Trophoblast cell (in vitro differentiated cells and primary cell): Measurements from ENCODE around the gene SLC6A4. TPM values are rescaled to one million over a fixed set of nuclear protein-coding genes. Genes with fewer than 3 reads are reported as not detected.

Experiments
- DNase-seq, 2 donors: peaks; one replicate each; pipeline ENCODE4 v3.0.0-alpha.2; 2016
- H2AFZ ChIP-seq: 2 replicates; pipeline ENCODE4 v1.6.1; 2013; ENCODE audit warnings: low read length, moderate library complexity, mild to moderate bottlenecking; ENCODE audit not compliant: insufficient read depth, poor library complexity
- H2AK5ac ChIP-seq: 2 replicates; pipeline ENCODE4 v1.6.1; 2013; ENCODE audit warnings: mild to moderate bottlenecking, low read length
- H2BK120ac ChIP-seq: 2 replicates; pipeline ENCODE4 v1.6.1; 2013; ENCODE audit warnings: low read length, mild to moderate bottlenecking, moderate library complexity; ENCODE audit not compliant: insufficient read depth, poor library complexity
- H2BK12ac ChIP-seq: 2 replicates; pipeline ENCODE4 v1.6.1; 2013; ENCODE audit warnings: mild to moderate bottlenecking, low read length, moderate library complexity
- H2BK5ac ChIP-seq: 2 replicates; pipeline ENCODE4 v1.6.1; 2013; ENCODE audit warnings: low read length, low read depth, moderate library complexity, mild to moderate bottlenecking; ENCODE audit not compliant: poor library complexity
- H3K14ac ChIP-seq: 2 replicates; pipeline ENCODE4 v1.6.1; 2013; ENCODE audit warnings: mild to moderate bottlenecking, low read length
- H3K18ac ChIP-seq: 2 replicates; pipeline ENCODE4 v1.6.1; 2013; ENCODE audit warnings: mild to moderate bottlenecking, low read length
- H3K23ac ChIP-seq: 2 replicates; pipeline ENCODE4 v1.6.1; 2013; ENCODE audit warnings: low read length
- H3K27ac ChIP-seq: 2 replicates; pipeline ENCODE4 v1.5.1; 2013; ENCODE audit warnings: low read depth, mild to moderate bottlenecking, inconsistent platforms, low read length, moderate library complexity
- H3K27me3 ChIP-seq: 2 replicates; pipeline ENCODE4 v1.6.1; 2013; ENCODE audit warnings: inconsistent platforms, mild to moderate bottlenecking, low read length, moderate library complexity; ENCODE audit not compliant: insufficient read depth
- H3K36me3 ChIP-seq, 2 experiments: 1 replicate in 1 of 2; 2 replicates in 1 of 2; pipeline ENCODE4 v1.6.1; 2013; ENCODE audit warnings: low read length in 2 of 2, mild to moderate bottlenecking in 2 of 2, moderate library complexity in 1 of 2; ENCODE audit not compliant: insufficient read depth in 2 of 2, control insufficient read depth in 1 of 2
- H3K4ac ChIP-seq: 2 replicates; pipeline ENCODE4 v1.6.1; 2013; ENCODE audit warnings: low read depth, mild to moderate bottlenecking, low read length, moderate library complexity
- H3K4me1 ChIP-seq, 2 experiments: 1 replicate in 1 of 2; 2 replicates in 1 of 2; pipeline ENCODE4 v1.6.1; 2013; ENCODE audit warnings: low read length in 2 of 2, mild to moderate bottlenecking in 2 of 2, moderate library complexity in 1 of 2; ENCODE audit not compliant: insufficient read depth in 2 of 2, control insufficient read depth in 1 of 2
- H3K4me2 ChIP-seq: 2 replicates; pipeline ENCODE4 v1.6.1; 2013; ENCODE audit warnings: inconsistent platforms, mild to moderate bottlenecking, low read length, moderate library complexity
- H3K4me3 ChIP-seq: 2 replicates; pipeline ENCODE4 v1.5.1; 2013; ENCODE audit warnings: mild to moderate bottlenecking, low read depth, low read length, inconsistent platforms
- H3K79me1 ChIP-seq: one replicate; pipeline ENCODE4 v1.6.1; 2013; ENCODE audit warnings: low read length
- H3K79me2 ChIP-seq: 2 replicates; pipeline ENCODE4 v1.6.1; 2013; ENCODE audit warnings: low read length, mild to moderate bottlenecking; ENCODE audit not compliant: control insufficient read depth, insufficient read depth, poor library complexity
- H3K9ac ChIP-seq: 2 replicates; pipeline ENCODE4 v1.6.1; 2013; ENCODE audit warnings: mild to moderate bottlenecking, low read length
- H3K9me3 ChIP-seq: 2 replicates; pipeline ENCODE4 v1.6.1; 2013; ENCODE audit warnings: low read depth, mild to moderate bottlenecking, control low read depth, inconsistent platforms, low read length; ENCODE audit not compliant: insufficient read depth
- H4K12ac ChIP-seq: 2 replicates; pipeline ENCODE4 v1.6.1; 2013; ENCODE audit warnings: low read depth, mild to moderate bottlenecking, low read length, moderate library complexity
- H4K8ac ChIP-seq: 2 replicates; pipeline ENCODE4 v1.6.1; 2013; ENCODE audit warnings: low read depth, mild to moderate bottlenecking, low read length, moderate library complexity
- H4K91ac ChIP-seq: one replicate; pipeline ENCODE4 v1.6.1; 2013; ENCODE audit warnings: low read depth, mild to moderate bottlenecking, low read length, moderate library complexity
- WGBS: extraction: QIAGEN DNeasy Blood & Tissue Kit; methylation state at CpG from one replicate; pipeline ENCODE4 v1.1.7; 2013; ENCODE audit warnings: missing lambda C conversion rate; ENCODE audit not compliant: insufficient read length, insufficient coverage; ENCODE audit errors: extremely low coverage; 5-methylcytosine and 5-hydroxymethylcytosine counted together
- polyA plus RNA-seq: library from polyadenylated mRNA; stranded (reverse); fragments of 200-250 nt; gene quantifications from 2 replicates; pipeline ENCODE4 v1.2.3, GENCODE V29; 2013

SLC6A4 gene
- 0.72 and 0.75 TPM in 2 replicates for polyA plus RNA-seq

- H3K4me1 ChIP-seq, result peaks cover 19 to 27% of the 10 kb centered on the region in 2 experiments
- H2AFZ ChIP-seq, result peak within 1 kb of the TSS; percentile 2
- WGBS, result no CpG with 5 or more reads among the region's 82 CpGs
- no peak within 1 kb of the TSS for H2BK5ac ChIP-seq
- H3K27ac ChIP-seq, result no peak within 1 kb of the TSS
- H3K27me3 ChIP-seq, result peaks cover 15% of the 10 kb centered on the region
- no peak within 1 kb of the TSS for H4K91ac ChIP-seq
- peak; percentile 67 to 76 for DNase-seq
- no peaks in the 10 kb centered on the region for H3K79me2 ChIP-seq
- H4K12ac ChIP-seq, result no peak within 1 kb of the TSS
- H3K36me3 ChIP-seq, result no peaks in the 10 kb centered on the region
- H3K23ac ChIP-seq, result no peak within 1 kb of the TSS
- no peak within 1 kb of the TSS for H3K18ac ChIP-seq
- H3K9ac ChIP-seq, result no peak within 1 kb of the TSS
- H3K9me3 ChIP-seq, result peaks cover 15% of the 10 kb centered on the region
- H3K4me2 ChIP-seq, result peak within 1 kb of the TSS; percentile 87
- H2BK12ac ChIP-seq, result no peak within 1 kb of the TSS
- no peak within 1 kb of the TSS for H3K14ac ChIP-seq
- no peak within 1 kb of the TSS for H2AK5ac ChIP-seq
- H3K79me1 ChIP-seq, result no peaks in the 10 kb centered on the region
- H3K4ac ChIP-seq, result no peak within 1 kb of the TSS
- H2BK120ac ChIP-seq, result no peak within 1 kb of the TSS
- H4K8ac ChIP-seq, result no peak within 1 kb of the TSS
- peak within 1 kb of the TSS; percentile 41 for H3K4me3 ChIP-seq
Observed at GRCh38 chr17:30235386-30236296, at the start of gene SLC6A4. TSS of gene SLC6A4 (minus strand) at chr17:30235697. CDS start at chr17:30221958, 13,739 bp downstream.

- no peak overlapping the region for H3K14ac ChIP-seq
- no peak overlapping the region for H3K4me2 ChIP-seq
- H2BK5ac ChIP-seq, result no peak overlapping the region
- H3K4ac ChIP-seq, result no peak overlapping the region
- no peak overlapping the region for H4K12ac ChIP-seq
- H2AK5ac ChIP-seq, result no peak overlapping the region
- no peak overlapping the region for H4K91ac ChIP-seq
- H3K79me2 ChIP-seq, result no peaks in the 10 kb centered on the region
- H3K23ac ChIP-seq, result no peak overlapping the region
- H2BK120ac ChIP-seq, result no peak overlapping the region
- no peak for DNase-seq
- H3K9me3 ChIP-seq, result no peaks in the 10 kb centered on the region
- no peak overlapping the region for H3K4me3 ChIP-seq
- no peak overlapping the region for H4K8ac ChIP-seq
- H2AFZ ChIP-seq, result no peak overlapping the region
- no peak overlapping the region for H2BK12ac ChIP-seq
- no peaks in the 10 kb centered on the region for H3K4me1 ChIP-seq
- no peak overlapping the region for H3K18ac ChIP-seq
- no peak overlapping the region for H3K9ac ChIP-seq
- H3K79me1 ChIP-seq, result no peaks in the 10 kb centered on the region
- H3K27me3 ChIP-seq, result no peaks in the 10 kb centered on the region
- H3K36me3 ChIP-seq, result peaks cover 10 to 16% of the 10 kb centered on the region in 2 experiments
- no peak overlapping the region for H3K27ac ChIP-seq
Observed at GRCh38 chr17:30279156-30279555, 43.7 kb upstream of the SLC6A4 start.

GRCh38 chr17:30278032-30278431 lies 42.5 kb upstream of the SLC6A4 start:
- Histone ChIP-seq H3K27ac (no peak overlapping the region), H2BK12ac (no peak overlapping the region), H4K8ac (no peak overlapping the region), H3K27me3 (no peaks in the 10 kb centered on the region), H2BK5ac (no peak overlapping the region), H2AK5ac (no peak overlapping the region), H3K36me3 (peaks cover 13 to 18% of the 10 kb centered on the region in 2 experiments), H3K23ac (no peak overlapping the region), H3K4ac (no peak overlapping the region), H3K79me2 (no peaks in the 10 kb centered on the region), H3K9me3 (no peaks in the 10 kb centered on the region), H3K4me1 (no peaks in the 10 kb centered on the region), H4K12ac (no peak overlapping the region), H2BK120ac (no peak overlapping the region), H3K4me3 (no peak overlapping the region), H4K91ac (no peak overlapping the region), H2AFZ (no peak overlapping the region), H3K9ac (no peak overlapping the region), H3K14ac (no peak overlapping the region), H3K4me2 (no peak overlapping the region), H3K79me1 (no peaks in the 10 kb centered on the region), H3K18ac (no peak overlapping the region)
- DNase-seq, result peak; percentile 23 to 63

- Histone ChIP-seq H4K12ac (no peak overlapping the region), H2AFZ (no peak overlapping the region), H3K4me1 (no peaks in the 10 kb centered on the region), H3K27me3 (no peaks in the 10 kb centered on the region), H3K9me3 (no peaks in the 10 kb centered on the region), H3K27ac (no peak overlapping the region), H4K91ac (no peak overlapping the region), H2BK120ac (no peak overlapping the region), H4K8ac (no peak overlapping the region), H3K4ac (no peak overlapping the region), H2BK12ac (no peak overlapping the region), H3K79me2 (no peaks in the 10 kb centered on the region), H2AK5ac (no peak overlapping the region), H2BK5ac (no peak overlapping the region), H3K4me3 (no peak overlapping the region), H3K79me1 (no peaks in the 10 kb centered on the region), H3K36me3 (peaks cover 15 to 23% of the 10 kb centered on the region in 2 experiments), H3K18ac (no peak overlapping the region), H3K9ac (no peak overlapping the region), H3K4me2 (no peak overlapping the region), H3K23ac (no peak overlapping the region), H3K14ac (no peak overlapping the region)
- no CpG with 5 or more reads among the region's 2 CpGs for WGBS
- no peak for DNase-seq
Observed at GRCh38 chr17:30275911-30276310, 40.4 kb upstream of the SLC6A4 start.
